HL-60 (cell line): ENCODE results near the gene UBQLN2.
A peak's percentile ranks its signal among the peaks of the same experiment; 100 is the strongest.

Experiments
- DNase-seq, 2 experiments: peaks; one replicate each; pipeline ENCODE4 v3.0.0-alpha.2; 2010 to 2020; ENCODE audit warnings: low read depth in 1 of 2, low spot score in 1 of 2
- H3K27ac ChIP-seq: fragments of 250-450 bp; sonication (Bioruptor Pico); replicated peaks from 2 replicates; pipeline ENCODE4 v1.5.1; 2020; ENCODE audit warnings: mild to moderate bottlenecking, moderate library complexity
- H3K27me3 ChIP-seq: fragments of 250-450 bp; sonication (Bioruptor Pico); 2 replicates; pipeline ENCODE4 v1.5.1; 2021; ENCODE audit warnings: mild to moderate bottlenecking, moderate library complexity; ENCODE audit not compliant: insufficient read depth, poor library complexity, severe bottlenecking
- H3K4me3 ChIP-seq: replicated peaks from 2 replicates; pipeline ENCODE4 v1.5.1; 2011; ENCODE audit warnings: mild to moderate bottlenecking, control low read depth, low read length; ENCODE audit not compliant: insufficient read depth
- GABPA ChIP-seq: IDR thresholded peaks from 2 replicates; pipeline ENCODE4 v1.6.1; 2012; ENCODE audit warnings: low read depth
- POLR2AphosphoS5 ChIP-seq: IDR thresholded peaks from 2 replicates; pipeline ENCODE4 v1.6.1; 2012; ENCODE audit warnings: low read depth
- SPI1 ChIP-seq: IDR thresholded peaks from 2 replicates; pipeline ENCODE4 v1.6.1; 2012; ENCODE audit warnings: low read depth, mild to moderate bottlenecking, borderline replicate concordance
- TF ChIP-seq, protein P1 (sequence below): IDR thresholded peaks from one replicate; pipeline ENCODE4 v1.5.1; 2011; ENCODE audit warnings: low read length, control low read depth, inconsistent platforms; ENCODE audit not compliant: insufficient read depth
- TF ChIP-seq, protein P2 (sequence below): IDR thresholded peaks from 2 replicates; pipeline ENCODE4 v1.6.1; 2012; ENCODE audit warnings: low read depth; ENCODE audit not compliant: insufficient replicate concordance

The UBQLN2 gene

DNA sequence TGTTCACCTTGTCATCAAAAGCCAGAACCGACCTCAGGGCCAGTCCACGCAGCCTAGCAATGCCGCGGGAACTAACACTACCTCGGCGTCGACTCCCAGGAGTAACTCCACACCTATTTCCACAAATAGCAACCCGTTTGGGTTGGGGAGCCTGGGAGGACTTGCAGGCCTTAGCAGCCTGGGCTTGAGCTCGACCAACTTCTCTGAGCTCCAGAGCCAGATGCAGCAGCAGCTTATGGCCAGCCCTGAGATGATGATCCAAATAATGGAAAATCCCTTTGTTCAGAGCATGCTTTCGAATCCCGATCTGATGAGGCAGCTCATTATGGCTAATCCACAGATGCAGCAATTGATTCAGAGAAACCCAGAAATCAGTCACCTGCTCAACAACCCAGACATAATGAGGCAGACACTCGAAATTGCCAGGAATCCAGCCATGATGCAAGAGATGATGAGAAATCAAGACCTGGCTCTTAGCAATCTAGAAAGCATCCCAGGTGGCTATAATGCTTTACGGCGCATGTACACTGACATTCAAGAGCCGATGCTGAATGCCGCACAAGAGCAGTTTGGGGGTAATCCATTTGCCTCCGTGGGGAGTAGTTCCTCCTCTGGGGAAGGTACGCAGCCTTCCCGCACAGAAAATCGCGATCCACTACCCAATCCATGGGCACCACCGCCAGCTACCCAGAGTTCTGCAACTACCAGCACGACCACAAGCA lies 898 bp downstream of the UBQLN2 start:
- Histone ChIP-seq H3K27me3 (no peaks in the 10 kb centered on the region), H3K27ac (peak overlapping the region; percentile 82), H3K4me3 (peak overlapping the region; percentile 61)
- TF ChIP-seq, protein P1, sequence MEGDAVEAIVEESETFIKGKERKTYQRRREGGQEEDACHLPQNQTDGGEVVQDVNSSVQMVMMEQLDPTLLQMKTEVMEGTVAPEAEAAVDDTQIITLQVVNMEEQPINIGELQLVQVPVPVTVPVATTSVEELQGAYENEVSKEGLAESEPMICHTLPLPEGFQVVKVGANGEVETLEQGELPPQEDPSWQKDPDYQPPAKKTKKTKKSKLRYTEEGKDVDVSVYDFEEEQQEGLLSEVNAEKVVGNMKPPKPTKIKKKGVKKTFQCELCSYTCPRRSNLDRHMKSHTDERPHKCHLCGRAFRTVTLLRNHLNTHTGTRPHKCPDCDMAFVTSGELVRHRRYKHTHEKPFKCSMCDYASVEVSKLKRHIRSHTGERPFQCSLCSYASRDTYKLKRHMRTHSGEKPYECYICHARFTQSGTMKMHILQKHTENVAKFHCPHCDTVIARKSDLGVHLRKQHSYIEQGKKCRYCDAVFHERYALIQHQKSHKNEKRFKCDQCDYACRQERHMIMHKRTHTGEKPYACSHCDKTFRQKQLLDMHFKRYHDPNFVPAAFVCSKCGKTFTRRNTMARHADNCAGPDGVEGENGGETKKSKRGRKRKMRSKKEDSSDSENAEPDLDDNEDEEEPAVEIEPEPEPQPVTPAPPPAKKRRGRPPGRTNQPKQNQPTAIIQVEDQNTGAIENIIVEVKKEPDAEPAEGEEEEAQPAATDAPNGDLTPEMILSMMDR, result no peak
- TF ChIP-seq SPI1 (no peak), POLR2AphosphoS5 (no peak), GABPA (no peak)
- TF ChIP-seq, protein P2, sequence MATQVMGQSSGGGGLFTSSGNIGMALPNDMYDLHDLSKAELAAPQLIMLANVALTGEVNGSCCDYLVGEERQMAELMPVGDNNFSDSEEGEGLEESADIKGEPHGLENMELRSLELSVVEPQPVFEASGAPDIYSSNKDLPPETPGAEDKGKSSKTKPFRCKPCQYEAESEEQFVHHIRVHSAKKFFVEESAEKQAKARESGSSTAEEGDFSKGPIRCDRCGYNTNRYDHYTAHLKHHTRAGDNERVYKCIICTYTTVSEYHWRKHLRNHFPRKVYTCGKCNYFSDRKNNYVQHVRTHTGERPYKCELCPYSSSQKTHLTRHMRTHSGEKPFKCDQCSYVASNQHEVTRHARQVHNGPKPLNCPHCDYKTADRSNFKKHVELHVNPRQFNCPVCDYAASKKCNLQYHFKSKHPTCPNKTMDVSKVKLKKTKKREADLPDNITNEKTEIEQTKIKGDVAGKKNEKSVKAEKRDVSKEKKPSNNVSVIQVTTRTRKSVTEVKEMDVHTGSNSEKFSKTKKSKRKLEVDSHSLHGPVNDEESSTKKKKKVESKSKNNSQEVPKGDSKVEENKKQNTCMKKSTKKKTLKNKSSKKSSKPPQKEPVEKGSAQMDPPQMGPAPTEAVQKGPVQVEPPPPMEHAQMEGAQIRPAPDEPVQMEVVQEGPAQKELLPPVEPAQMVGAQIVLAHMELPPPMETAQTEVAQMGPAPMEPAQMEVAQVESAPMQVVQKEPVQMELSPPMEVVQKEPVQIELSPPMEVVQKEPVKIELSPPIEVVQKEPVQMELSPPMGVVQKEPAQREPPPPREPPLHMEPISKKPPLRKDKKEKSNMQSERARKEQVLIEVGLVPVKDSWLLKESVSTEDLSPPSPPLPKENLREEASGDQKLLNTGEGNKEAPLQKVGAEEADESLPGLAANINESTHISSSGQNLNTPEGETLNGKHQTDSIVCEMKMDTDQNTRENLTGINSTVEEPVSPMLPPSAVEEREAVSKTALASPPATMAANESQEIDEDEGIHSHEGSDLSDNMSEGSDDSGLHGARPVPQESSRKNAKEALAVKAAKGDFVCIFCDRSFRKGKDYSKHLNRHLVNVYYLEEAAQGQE, result no peak
- DNase-seq, result peak in 1 of 2 experiments; percentile 2

DNA sequence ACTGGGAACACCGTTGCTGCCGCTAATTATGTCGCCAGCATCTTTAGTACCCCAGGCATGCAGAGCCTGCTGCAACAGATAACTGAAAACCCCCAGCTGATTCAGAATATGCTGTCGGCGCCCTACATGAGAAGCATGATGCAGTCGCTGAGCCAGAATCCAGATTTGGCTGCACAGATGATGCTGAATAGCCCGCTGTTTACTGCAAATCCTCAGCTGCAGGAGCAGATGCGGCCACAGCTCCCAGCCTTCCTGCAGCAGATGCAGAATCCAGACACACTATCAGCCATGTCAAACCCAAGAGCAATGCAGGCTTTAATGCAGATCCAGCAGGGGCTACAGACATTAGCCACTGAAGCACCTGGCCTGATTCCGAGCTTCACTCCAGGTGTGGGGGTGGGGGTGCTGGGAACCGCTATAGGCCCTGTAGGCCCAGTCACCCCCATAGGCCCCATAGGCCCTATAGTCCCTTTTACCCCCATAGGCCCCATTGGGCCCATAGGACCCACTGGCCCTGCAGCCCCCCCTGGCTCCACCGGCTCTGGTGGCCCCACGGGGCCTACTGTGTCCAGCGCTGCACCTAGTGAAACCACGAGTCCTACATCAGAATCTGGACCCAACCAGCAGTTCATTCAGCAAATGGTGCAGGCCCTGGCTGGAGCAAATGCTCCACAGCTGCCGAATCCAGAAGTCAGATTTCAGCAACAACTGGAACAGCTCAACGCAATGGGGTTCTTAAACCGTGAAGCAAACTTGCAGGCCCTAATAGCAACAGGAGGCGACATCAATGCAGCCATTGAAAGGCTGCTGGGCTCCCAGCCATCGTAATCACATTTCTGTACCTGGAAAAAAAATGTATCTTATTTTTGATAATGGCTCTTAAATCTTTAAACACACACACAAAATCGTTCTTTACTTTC lies 1.8 kb downstream of the UBQLN2 start:
- H3K27me3 ChIP-seq, result no peaks in the 10 kb centered on the region
- DNase-seq, result no peak
- H3K4me3 ChIP-seq, result peak overlapping the region; percentile 61
- no peak for TF ChIP-seq POLR2AphosphoS5
- TF ChIP-seq SPI1, result no peak
- TF ChIP-seq, protein P2, result no peak
- TF ChIP-seq, protein P1, result no peak
- TF ChIP-seq GABPA, result no peak
- H3K27ac ChIP-seq, result no peak overlapping the region

DNA sequence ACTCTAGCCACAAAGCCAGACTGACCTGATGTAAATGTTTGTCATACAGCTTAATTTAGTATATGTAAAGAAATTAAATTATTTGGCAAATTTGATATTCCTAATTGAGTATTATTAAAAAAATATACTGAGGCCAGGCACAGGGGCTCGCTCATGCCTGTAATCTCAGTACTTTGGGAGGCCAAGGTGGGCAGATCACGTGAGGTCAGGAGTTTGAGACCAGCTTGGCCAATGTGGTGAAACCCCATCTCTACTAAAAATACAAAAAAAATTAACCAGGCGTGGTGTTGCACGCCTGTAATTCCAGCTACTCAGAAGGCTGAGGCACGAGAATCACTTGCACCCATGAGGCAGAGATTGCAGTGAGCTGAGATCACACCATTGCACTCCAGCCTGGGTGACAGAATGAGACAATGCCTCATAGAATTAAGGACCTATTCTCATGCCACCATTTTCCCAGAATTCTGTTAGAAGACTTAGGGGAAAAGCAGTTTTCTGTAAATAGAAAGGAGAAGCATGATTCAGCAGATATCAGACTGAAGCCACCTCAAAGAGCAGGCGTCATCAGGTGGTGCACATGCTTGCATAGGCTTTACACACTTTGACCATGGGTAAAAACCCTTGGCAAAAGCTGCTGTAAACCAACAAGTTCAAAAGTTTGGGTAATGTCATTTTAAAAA lies 6.1 kb downstream of the UBQLN2 start:
- peak in 1 of 2 experiments; percentile 9 for DNase-seq
- no peak for TF ChIP-seq SPI1
- no peak for TF ChIP-seq GABPA
- TF ChIP-seq, protein P1, result no peak
- TF ChIP-seq, protein P2, result no peak
- no peak for TF ChIP-seq POLR2AphosphoS5
- no peaks in the 10 kb centered on the region for H3K27me3 ChIP-seq
- H3K27ac ChIP-seq, result no peak overlapping the region
- H3K4me3 ChIP-seq, result no peak overlapping the region
